ENCODE measurements around the gene TBC1D16.

TBC1D16 gene

DNA sequence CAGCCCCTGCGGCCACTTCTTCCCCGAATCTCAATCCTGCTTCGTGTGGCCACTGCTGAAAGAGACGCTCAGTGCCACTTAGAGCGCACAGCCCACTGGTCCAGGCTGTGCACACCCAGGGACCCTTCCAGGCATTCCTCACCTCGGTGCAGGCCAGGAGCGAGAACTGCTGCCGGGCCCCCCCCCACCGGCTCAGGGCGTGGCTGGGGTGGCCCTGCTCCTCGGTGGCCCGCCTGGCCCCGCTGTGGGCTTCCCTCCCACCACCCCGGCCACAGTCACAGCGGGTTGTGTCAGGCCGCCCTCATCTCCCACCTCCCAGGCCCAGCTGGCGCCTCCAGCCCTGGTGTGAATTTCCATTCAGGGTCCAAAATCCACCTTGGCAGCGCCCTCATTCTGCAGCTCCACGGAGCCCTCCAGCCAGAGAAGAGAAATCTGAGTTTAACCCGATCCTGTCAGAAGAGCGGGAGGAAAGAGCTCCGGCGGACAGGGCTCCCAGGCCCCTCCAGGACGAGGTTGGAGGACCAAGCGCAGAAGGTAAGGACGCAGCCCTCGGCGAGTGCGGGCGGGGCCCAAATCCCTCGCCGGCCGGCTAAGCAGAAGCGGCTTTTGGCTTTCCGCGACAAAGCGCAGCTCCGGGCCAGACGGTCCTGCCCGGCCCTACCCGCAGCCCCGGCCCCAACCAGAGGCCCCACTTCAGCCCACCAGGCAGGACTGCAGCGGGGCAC is 12.0 kb downstream of the TBC1D16 start:
- H3K36me3 ChIP-seq (ENCODE audit: control insufficient read depth, insufficient read depth, low read length) = peaks cover 2% of the 10 kb centered on the region; the same call in 1 of the 2 replicates
- H3K27me3 ChIP-seq (ENCODE audit: control insufficient read depth, insufficient read depth, low read length) = no peaks in the 10 kb centered on the region
- no peak overlapping the region for H3K9ac ChIP-seq (ENCODE audit: low read length)
- no peaks in the 10 kb centered on the region for H3K9me3 ChIP-seq (ENCODE audit: control insufficient read depth, insufficient read depth, low read depth, low read length)
- H3K27ac ChIP-seq (ENCODE audit: low read depth, low read length) = no peak overlapping the region
- H3K4me1 ChIP-seq (ENCODE audit: control insufficient read depth, insufficient read depth, low read length) = 0 out of 2 replicates have a peak, but pooled peaks cover 4% of the 10 kb centered on the region
- no peak overlapping the region for H3K4me3 ChIP-seq (ENCODE audit: low read depth, low read length)

- Histone ChIP-seq H3K9me3 (ENCODE audit: control insufficient read depth, insufficient read depth, low read depth, low read length) (no peaks in the 10 kb centered on the region), H3K4me1 (ENCODE audit: control insufficient read depth, insufficient read depth, low read length) (0 out of 2 replicates have a peak, but pooled peaks cover 4% of the 10 kb centered on the region), H3K27ac (ENCODE audit: low read depth, low read length) (no peak overlapping the region), H3K36me3 (ENCODE audit: control insufficient read depth, insufficient read depth, low read length) (peaks cover 2% of the 10 kb centered on the region; the same call in 1 of the 2 replicates), H3K27me3 (ENCODE audit: control insufficient read depth, insufficient read depth, low read length) (no peaks in the 10 kb centered on the region), H3K4me3 (ENCODE audit: low read depth, low read length) (no peak overlapping the region), H3K9ac (ENCODE audit: low read length) (no peak overlapping the region)
Measured at GRCh38 chr17:80021600-80021999, 14.1 kb downstream of the TBC1D16 start.

DNA sequence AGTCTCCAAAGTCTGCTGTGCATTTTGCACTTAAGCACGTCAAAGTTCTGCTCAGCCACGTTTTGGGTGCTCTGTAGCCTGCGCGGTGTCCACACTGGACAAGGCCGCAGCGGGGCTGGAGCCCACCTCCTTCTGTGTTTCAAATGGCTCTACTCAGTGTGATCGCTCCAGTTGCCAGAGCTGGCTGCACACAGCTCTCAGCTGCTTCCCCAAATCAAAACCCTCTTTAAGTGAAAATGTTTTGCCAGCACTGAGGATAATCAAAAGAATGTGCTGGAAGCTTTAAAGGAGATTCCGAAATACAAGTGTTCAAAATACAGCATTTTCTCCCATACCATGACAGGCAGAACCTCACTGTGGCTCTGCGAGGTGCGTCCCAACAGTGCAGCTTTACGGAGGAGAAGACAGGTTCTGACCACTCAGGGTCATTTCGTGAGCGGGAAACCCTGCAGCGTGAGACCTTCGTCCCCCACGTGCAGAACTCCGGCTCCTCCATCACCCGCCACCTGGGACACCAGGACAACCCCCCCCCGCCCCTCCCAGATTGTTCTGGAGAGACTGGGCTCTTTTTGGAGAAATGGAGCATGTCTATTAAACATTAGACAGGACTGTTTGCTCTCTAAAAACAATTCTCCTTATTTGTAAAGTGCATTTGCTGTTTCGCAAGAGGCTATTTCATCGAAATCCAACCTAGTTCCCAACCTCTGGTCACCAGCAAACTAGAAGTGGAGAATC is 16.6 kb downstream of the TBC1D16 start:
- Histone ChIP-seq H3K9me3 (ENCODE audit: control insufficient read depth, insufficient read depth, low read depth, low read length) (no peaks in the 10 kb centered on the region), H3K27me3 (ENCODE audit: control insufficient read depth, insufficient read depth, low read length) (no peaks in the 10 kb centered on the region), H3K36me3 (ENCODE audit: control insufficient read depth, insufficient read depth, low read length) (peaks cover 2% of the 10 kb centered on the region; the same call in 1 of the 2 replicates), H3K9ac (ENCODE audit: low read length) (no peak overlapping the region), H3K27ac (ENCODE audit: low read depth, low read length) (no peak overlapping the region), H3K4me3 (ENCODE audit: low read depth, low read length) (no peak overlapping the region), H3K4me1 (ENCODE audit: control insufficient read depth, insufficient read depth, low read length) (no peaks in the 10 kb centered on the region)

- Histone ChIP-seq H3K9me3 (ENCODE audit: control insufficient read depth, insufficient read depth, low read depth, low read length) (no peaks in the 10 kb centered on the region), H3K27me3 (ENCODE audit: control insufficient read depth, insufficient read depth, low read length) (no peaks in the 10 kb centered on the region), H3K4me3 (ENCODE audit: low read depth, low read length) (no peak overlapping the region), H3K9ac (ENCODE audit: low read length) (no peak overlapping the region), H3K4me1 (ENCODE audit: control insufficient read depth, insufficient read depth, low read length) (0 out of 2 replicates have a peak, but pooled peaks cover 4% of the 10 kb centered on the region), H3K36me3 (ENCODE audit: control insufficient read depth, insufficient read depth, low read length) (peaks cover 13% of the 10 kb centered on the region), H3K27ac (ENCODE audit: low read depth, low read length) (no peak overlapping the region)
Measured at GRCh38 chr17:80017226-80018010, 18.3 kb downstream of the TBC1D16 start.

GRCh38 chr17:80012765-80013741 is 22.6 kb downstream of the TBC1D16 start:
- Histone ChIP-seq H3K4me3 (ENCODE audit: low read depth, low read length) (no peak overlapping the region), H3K27me3 (ENCODE audit: control insufficient read depth, insufficient read depth, low read length) (no peaks in the 10 kb centered on the region), H3K9me3 (ENCODE audit: control insufficient read depth, insufficient read depth, low read depth, low read length) (no peaks in the 10 kb centered on the region), H3K9ac (ENCODE audit: low read length) (peak overlapping the region; percentile 27), H3K4me1 (ENCODE audit: control insufficient read depth, insufficient read depth, low read length) (peaks cover 10% of the 10 kb centered on the region; the same call in 1 of the 2 replicates), H3K36me3 (ENCODE audit: control insufficient read depth, insufficient read depth, low read length) (peaks cover 29% of the 10 kb centered on the region), H3K27ac (ENCODE audit: low read depth, low read length) (no peak overlapping the region)

GRCh38 chr17:80011989-80012555 is 23.6 kb downstream of the TBC1D16 start:
- Histone ChIP-seq H3K36me3 (ENCODE audit: control insufficient read depth, insufficient read depth, low read length) (peaks cover 36% of the 10 kb centered on the region), H3K9ac (ENCODE audit: low read length) (no peak overlapping the region), H3K4me3 (ENCODE audit: low read depth, low read length) (no peak overlapping the region), H3K4me1 (ENCODE audit: control insufficient read depth, insufficient read depth, low read length) (peaks cover 12% of the 10 kb centered on the region; the same call in 1 of the 2 replicates), H3K27ac (ENCODE audit: low read depth, low read length) (no peak overlapping the region), H3K9me3 (ENCODE audit: control insufficient read depth, insufficient read depth, low read depth, low read length) (no peaks in the 10 kb centered on the region), H3K27me3 (ENCODE audit: control insufficient read depth, insufficient read depth, low read length) (no peaks in the 10 kb centered on the region)

- Histone ChIP-seq H3K9me3 (ENCODE audit: control insufficient read depth, insufficient read depth, low read depth, low read length) (no peaks in the 10 kb centered on the region), H3K4me1 (ENCODE audit: control insufficient read depth, insufficient read depth, low read length) (peaks cover 24% of the 10 kb centered on the region; the same call in 1 of the 2 replicates), H3K4me3 (ENCODE audit: low read depth, low read length) (no peak overlapping the region), H3K9ac (ENCODE audit: low read length) (no peak overlapping the region), H3K36me3 (ENCODE audit: control insufficient read depth, insufficient read depth, low read length) (peaks cover 36% of the 10 kb centered on the region), H3K27me3 (ENCODE audit: control insufficient read depth, insufficient read depth, low read length) (no peaks in the 10 kb centered on the region), H3K27ac (ENCODE audit: low read depth, low read length) (no peak overlapping the region)
Measured at GRCh38 chr17:80010283-80010858, 25.3 kb downstream of the TBC1D16 start.

- H3K27ac ChIP-seq (ENCODE audit: low read depth, low read length) = no peak overlapping the region
- H3K4me3 ChIP-seq (ENCODE audit: low read depth, low read length) = no peak overlapping the region
- no peaks in the 10 kb centered on the region for H3K9me3 ChIP-seq (ENCODE audit: control insufficient read depth, insufficient read depth, low read depth, low read length)
- H3K27me3 ChIP-seq (ENCODE audit: control insufficient read depth, insufficient read depth, low read length) = no peaks in the 10 kb centered on the region
- H3K36me3 ChIP-seq (ENCODE audit: control insufficient read depth, insufficient read depth, low read length) = peaks cover 39% of the 10 kb centered on the region
- no peak overlapping the region for H3K9ac ChIP-seq (ENCODE audit: low read length)
- H3K4me1 ChIP-seq (ENCODE audit: control insufficient read depth, insufficient read depth, low read length) = peaks cover 25% of the 10 kb centered on the region; the same call in 1 of the 2 replicates
Measured at GRCh38 chr17:80009391-80010282, 26.0 kb downstream of the TBC1D16 start.

- no peak overlapping the region for H3K27ac ChIP-seq (ENCODE audit: low read depth, low read length)
- H3K9ac ChIP-seq (ENCODE audit: low read length) = no peak overlapping the region
- peaks cover 25% of the 10 kb centered on the region; the same call in 1 of the 2 replicates for H3K4me1 ChIP-seq (ENCODE audit: control insufficient read depth, insufficient read depth, low read length)
- no peaks in the 10 kb centered on the region for H3K9me3 ChIP-seq (ENCODE audit: control insufficient read depth, insufficient read depth, low read depth, low read length)
- no peak overlapping the region for H3K4me3 ChIP-seq (ENCODE audit: low read depth, low read length)
- peaks cover 41% of the 10 kb centered on the region for H3K36me3 ChIP-seq (ENCODE audit: control insufficient read depth, insufficient read depth, low read length)
- no peaks in the 10 kb centered on the region for H3K27me3 ChIP-seq (ENCODE audit: control insufficient read depth, insufficient read depth, low read length)
Measured at GRCh38 chr17:80008848-80009247, 26.8 kb downstream of the TBC1D16 start.
